PC-3 (cell line): ENCODE measurements around the gene ERFL. TPM values are rescaled to one million over a fixed set of nuclear protein-coding genes. Genes with fewer than 3 reads are reported as not detected.

Experiments
- ATAC-seq: fragments of 200-7000 bp; cut with Tn5 transposase; 2 replicates; pipeline ENCODE4 v1.9.1; 2020; ENCODE audit warnings: mild to moderate bottlenecking, moderate library complexity
- BruUV-seq: library from RNA; stranded (reverse); fragments of 400-500 nt; replicated peaks from 2 replicates; lab custom pipeline; 2021; lab: Mats Ljungman, UMichigan
- CTCF ChIA-PET: fragments of 300-600 bp; sonication (Branson Sonifier 250); formaldehyde crosslinking; loops from one replicate; lab custom pipeline; 2022; ENCODE audit warnings: antibody characterized with exemption; lab: Charles Lee
- POLR2A ChIA-PET: fragments of 300-600 bp; sonication (Branson Sonifier 250); formaldehyde crosslinking; loops from one replicate; lab custom pipeline; 2022; ENCODE audit warnings: antibody characterized with exemption; ENCODE audit not compliant: unreplicated experiment; lab: Charles Lee
- DNase-seq: peaks from one replicate; pipeline ENCODE4 v3.0.0-alpha.2; 2015
- H2AFZ ChIP-seq: fragments of 300-600 bp; sonication (generic); 2 replicates; pipeline ENCODE4 v1.6.0; 2016; ENCODE audit warnings: antibody characterized with exemption, low read length
- H3F3A ChIP-seq: fragments of 300-600 bp; sonication (generic); one replicate; pipeline ENCODE4 v1.6.0; 2017; ENCODE audit warnings: antibody characterized with exemption, low read length, control low read depth, mild to moderate bottlenecking; ENCODE audit not compliant: unreplicated experiment
- H3K27ac ChIP-seq: fragments of 300-600 bp; sonication (generic); 2 replicates; pipeline ENCODE4 v1.5.1; 2016; ENCODE audit warnings: mild to moderate bottlenecking, low read length
- H3K27me3 ChIP-seq: fragments of 300-600 bp; sonication (generic); 2 replicates; pipeline ENCODE4 v1.6.1; 2016; ENCODE audit warnings: low read length, mixed read lengths
- H3K36me3 ChIP-seq: fragments of 300-600 bp; sonication (generic); 2 replicates; pipeline ENCODE4 v1.6.1; 2016; ENCODE audit warnings: low read depth, mixed run types, low read length, mixed read lengths
- H3K4me1 ChIP-seq: fragments of 300-600 bp; sonication (generic); 2 replicates; pipeline ENCODE4 v1.5.1; 2016; ENCODE audit warnings: low read length; ENCODE audit not compliant: insufficient read depth
- H3K4me2 ChIP-seq: fragments of 300-600 bp; sonication (generic); 2 replicates; pipeline ENCODE4 v1.6.0; 2016; ENCODE audit warnings: low read length
- H3K4me3 ChIP-seq: fragments of 300-600 bp; sonication (generic); 2 replicates; pipeline ENCODE4 v1.5.1; 2016; ENCODE audit warnings: mild to moderate bottlenecking, low read length, mixed read lengths
- H3K79me2 ChIP-seq: fragments of 300-600 bp; sonication (generic); 2 replicates; pipeline ENCODE4 v1.6.1; 2017; ENCODE audit warnings: low read length, mixed read lengths
- H3K9ac ChIP-seq: fragments of 300-600 bp; sonication (generic); 2 replicates; pipeline ENCODE4 v1.6.0; 2016; ENCODE audit warnings: mild to moderate bottlenecking, low read length
- H3K9me2 ChIP-seq: fragments of 300-600 bp; sonication (generic); replicated peaks from 2 replicates; pipeline ENCODE4 v1.6.1; 2016; ENCODE audit warnings: mixed run types, low read length, mixed read lengths
- H3K9me3 ChIP-seq: fragments of 300-600 bp; sonication (generic); 2 replicates; pipeline ENCODE4 v1.6.1; 2016; ENCODE audit warnings: low read length, mixed read lengths
- H4K20me1 ChIP-seq: fragments of 300-600 bp; sonication (generic); 2 replicates; pipeline ENCODE4 v1.6.1; 2016; ENCODE audit warnings: low read length, mixed read lengths
- EZH2 ChIP-seq: fragments of 300-600 bp; sonication (generic); IDR thresholded peaks from one replicate; pipeline ENCODE4 v1.6.1; 2017; ENCODE audit warnings: antibody characterized with exemption, mild to moderate bottlenecking, low read length; ENCODE audit not compliant: unreplicated experiment
- EZH2phosphoT487 ChIP-seq: fragments of 300-600 bp; sonication (generic); IDR thresholded peaks from 2 replicates; pipeline ENCODE4 v1.6.1; 2018; ENCODE audit warnings: mild to moderate bottlenecking, antibody characterized with exemption, low read length, borderline replicate concordance
- intact Hi-C: fragments of 100-400 bp; cut with micrococcal nuclease; formaldehyde crosslinking; loops from 2 replicates; pipeline ENCODE4 v1.9.0; 2023
- total RNA-seq: library from RNA; depleted of rRNA; stranded (reverse); fragments of >200 nt; gene quantifications from 2 replicates; pipeline ENCODE4 v1.2.3, GENCODE V29; 2014
- TF ChIP-seq, protein P1 (sequence below): fragments of 300-600 bp; sonication (generic); conservative IDR thresholded peaks from 2 replicates; pipeline ENCODE4 v1.5.1; 2017; ENCODE audit warnings: antibody characterized with exemption, low read depth, mild to moderate bottlenecking, low read length

ERFL gene
- total RNA-seq, 1 experiment from 2014 or later = 0.11 TPM

DNA sequence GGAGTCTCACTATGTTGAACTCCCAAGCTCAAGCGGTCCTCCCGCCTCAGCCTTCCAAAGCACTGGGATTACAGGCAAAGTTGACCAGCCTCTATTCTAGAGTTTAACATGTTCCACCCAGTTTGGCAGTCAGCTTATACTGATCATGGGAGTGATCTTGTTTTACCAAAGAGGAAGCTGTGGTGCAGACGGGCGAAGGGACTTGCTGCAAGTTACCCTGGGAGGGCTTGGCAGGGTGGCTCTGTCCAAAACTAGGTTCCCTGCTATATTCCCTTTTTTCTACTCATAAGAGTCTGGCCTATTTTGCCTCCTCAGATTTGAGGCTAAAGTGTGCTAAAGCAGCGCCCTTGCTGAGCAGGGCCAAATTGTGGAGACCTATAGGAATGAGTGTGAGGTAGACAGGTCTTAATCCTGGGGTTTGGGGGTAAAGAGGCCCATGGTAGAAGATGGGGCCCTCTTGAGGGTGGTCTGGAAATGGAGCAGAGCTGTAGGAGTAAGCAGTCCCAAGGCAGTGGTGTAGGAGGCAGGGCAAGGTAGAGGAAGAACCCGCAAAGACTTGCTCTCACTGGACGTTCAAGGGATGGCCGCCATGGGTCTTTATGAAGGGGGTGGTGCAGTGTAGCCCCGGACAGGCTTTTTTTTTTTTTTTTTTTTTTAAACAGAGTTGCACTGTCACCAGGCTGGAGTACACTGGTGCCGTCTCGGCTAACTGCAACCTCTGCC is 64.9 kb downstream of the ERFL start:
- ATAC-seq = no peak
- H3K4me1 ChIP-seq = peaks cover 30% of the 10 kb centered on the region
- H3K27me3 ChIP-seq = no peaks in the 10 kb centered on the region
- H3K9me3 ChIP-seq = no peaks in the 10 kb centered on the region
- H3K79me2 ChIP-seq = peaks cover 70% of the 10 kb centered on the region
- intact Hi-C loops = no loop called here
- no peak for DNase-seq
- H4K20me1 ChIP-seq = peaks cover 60% of the 10 kb centered on the region
- no peak overlapping the region for H3K9ac ChIP-seq
- no peaks in the 10 kb centered on the region for H3K9me2 ChIP-seq
- CTCF ChIA-PET = no interaction called here
- 0 out of 2 replicates have a peak overlapping the region, but pooled peaks have one; percentile 99 for H3K4me3 ChIP-seq
- no peak for TF ChIP-seq EZH2phosphoT487
- TF ChIP-seq, protein P1, sequence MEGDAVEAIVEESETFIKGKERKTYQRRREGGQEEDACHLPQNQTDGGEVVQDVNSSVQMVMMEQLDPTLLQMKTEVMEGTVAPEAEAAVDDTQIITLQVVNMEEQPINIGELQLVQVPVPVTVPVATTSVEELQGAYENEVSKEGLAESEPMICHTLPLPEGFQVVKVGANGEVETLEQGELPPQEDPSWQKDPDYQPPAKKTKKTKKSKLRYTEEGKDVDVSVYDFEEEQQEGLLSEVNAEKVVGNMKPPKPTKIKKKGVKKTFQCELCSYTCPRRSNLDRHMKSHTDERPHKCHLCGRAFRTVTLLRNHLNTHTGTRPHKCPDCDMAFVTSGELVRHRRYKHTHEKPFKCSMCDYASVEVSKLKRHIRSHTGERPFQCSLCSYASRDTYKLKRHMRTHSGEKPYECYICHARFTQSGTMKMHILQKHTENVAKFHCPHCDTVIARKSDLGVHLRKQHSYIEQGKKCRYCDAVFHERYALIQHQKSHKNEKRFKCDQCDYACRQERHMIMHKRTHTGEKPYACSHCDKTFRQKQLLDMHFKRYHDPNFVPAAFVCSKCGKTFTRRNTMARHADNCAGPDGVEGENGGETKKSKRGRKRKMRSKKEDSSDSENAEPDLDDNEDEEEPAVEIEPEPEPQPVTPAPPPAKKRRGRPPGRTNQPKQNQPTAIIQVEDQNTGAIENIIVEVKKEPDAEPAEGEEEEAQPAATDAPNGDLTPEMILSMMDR = no peak
- TF ChIP-seq EZH2 = no peak
- no peak overlapping the region for H3K27ac ChIP-seq
- H2AFZ ChIP-seq = no peak overlapping the region
- peaks cover 60% of the 10 kb centered on the region for H3K36me3 ChIP-seq
- POLR2A ChIA-PET = no interaction called here
- H3K4me2 ChIP-seq = peak overlapping the region; percentile 98; the same call in 1 of the 2 replicates
- no peaks in the 10 kb centered on the region for H3F3A ChIP-seq
- BruUV-seq = no TSS peak

DNA sequence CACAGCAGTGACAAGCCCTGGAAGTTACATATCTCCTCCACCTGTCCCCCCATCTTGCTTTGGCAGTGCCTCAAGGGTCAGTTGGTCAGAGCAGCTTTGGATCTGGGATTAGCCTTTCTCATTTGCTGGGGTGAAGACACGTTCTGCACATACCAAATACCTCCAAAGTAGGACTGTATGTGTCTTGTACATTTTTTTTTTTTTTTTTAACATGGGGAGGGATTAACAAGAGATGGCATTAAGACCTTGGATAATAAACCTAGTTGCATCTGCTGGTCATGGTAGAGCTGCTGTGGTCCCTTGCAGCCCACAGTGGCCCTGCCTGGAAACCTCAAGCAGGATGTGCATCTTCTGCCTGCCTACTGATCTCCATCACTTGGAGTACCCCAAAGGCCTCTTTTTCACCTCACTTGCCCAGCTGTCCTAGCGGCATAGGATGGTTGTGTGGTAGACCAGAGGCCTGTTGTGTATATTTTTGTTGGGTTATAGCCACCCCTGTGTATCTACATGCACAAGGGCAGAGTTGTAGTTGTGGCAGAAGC is 65.7 kb downstream of the ERFL start:
- ChIA-PET CTCF (no interaction called here), POLR2A (interaction anchor here (0.5 kb wide), 1 partner anchor 95 kb away, joined by 3 read pairs; no protein-coding TSS in a partner anchor)
- no peak for ATAC-seq
- H3K4me1 ChIP-seq = peaks cover 30% of the 10 kb centered on the region
- no peaks in the 10 kb centered on the region for H3K9me2 ChIP-seq
- H3K79me2 ChIP-seq = peaks cover 63% of the 10 kb centered on the region
- H3K4me3 ChIP-seq = peak overlapping the region; percentile 99
- peaks cover 53% of the 10 kb centered on the region for H3K36me3 ChIP-seq
- intact Hi-C loops = no loop called here
- H3K27ac ChIP-seq = no peak overlapping the region
- peak overlapping the region; percentile 98 for H3K4me2 ChIP-seq
- no TSS peak for BruUV-seq
- no peaks in the 10 kb centered on the region for H3K27me3 ChIP-seq
- H4K20me1 ChIP-seq = peaks cover 52% of the 10 kb centered on the region
- peak overlapping the region; percentile 100; the same call in 1 of the 2 replicates for H3K9ac ChIP-seq
- no peak for DNase-seq
- no peak overlapping the region for H2AFZ ChIP-seq
- H3F3A ChIP-seq = no peaks in the 10 kb centered on the region
- H3K9me3 ChIP-seq = no peaks in the 10 kb centered on the region
- no peak for TF ChIP-seq EZH2phosphoT487
- TF ChIP-seq, protein P1 = no peak

DNA sequence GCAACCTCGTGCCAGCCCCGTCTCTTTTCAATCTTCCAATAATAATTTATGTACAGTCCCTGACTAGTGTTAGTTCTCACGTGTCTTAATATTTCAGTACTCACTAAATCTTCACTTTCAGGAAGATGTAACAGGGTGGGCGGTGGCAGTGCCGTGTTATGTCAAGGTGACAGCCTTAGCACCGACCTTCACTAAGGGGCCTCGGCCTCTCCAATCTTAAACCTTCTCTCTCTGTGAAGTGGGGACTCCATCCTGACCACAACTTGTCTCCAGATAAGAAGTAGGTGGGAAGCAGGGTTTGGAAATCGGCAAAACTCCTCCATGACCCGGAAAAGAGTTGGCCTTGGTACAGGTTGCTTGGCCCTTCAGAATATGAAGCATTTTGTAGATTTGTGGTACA is 66.4 kb downstream of the ERFL start:
- H2AFZ ChIP-seq = no peak overlapping the region
- CTCF ChIA-PET = no interaction called here
- intact Hi-C loops = no loop called here
- H3K36me3 ChIP-seq = peaks cover 52% of the 10 kb centered on the region
- H3K4me3 ChIP-seq = peak overlapping the region; percentile 99
- no TSS peak for BruUV-seq
- no peak overlapping the region for H3K27ac ChIP-seq
- H3K4me2 ChIP-seq = peak overlapping the region; percentile 98
- peaks cover 30% of the 10 kb centered on the region for H3K4me1 ChIP-seq
- peaks cover 63% of the 10 kb centered on the region for H3K79me2 ChIP-seq
- DNase-seq (no peak), ATAC-seq (no peak)
- H3K27me3 ChIP-seq = no peaks in the 10 kb centered on the region
- no peaks in the 10 kb centered on the region for H3K9me2 ChIP-seq
- TF ChIP-seq, protein P1 = no peak
- TF ChIP-seq EZH2 (no peak), EZH2phosphoT487 (no peak)
- no peaks in the 10 kb centered on the region for H3F3A ChIP-seq
- H3K9ac ChIP-seq = peak overlapping the region; percentile 100; the same call in 1 of the 2 replicates
- H3K9me3 ChIP-seq = no peaks in the 10 kb centered on the region
- POLR2A ChIA-PET = interaction anchor here (0.5 kb wide), 1 partner anchor 96 kb away, joined by 3 read pairs; no protein-coding TSS in a partner anchor
- peaks cover 51% of the 10 kb centered on the region for H4K20me1 ChIP-seq
